KMS-11 (cell line): Measurements from ENCODE around the gene FN3K.
A peak's percentile ranks its signal among the peaks of the same experiment; 100 is the strongest.

Source experiments
- H2AFZ ChIP-seq: fragments of 200-600 bp; sonication (generic); 2 replicates; pipeline ENCODE4 v1.6.1; 2016; ENCODE audit warnings: antibody characterized with exemption, mixed run types, low read depth
- H3K27ac ChIP-seq: fragments of 200-600 bp; sonication (generic); 2 replicates; pipeline ENCODE4 v1.6.1; 2016; ENCODE audit warnings: mild to moderate bottlenecking, mixed run types
- H3K27me3 ChIP-seq: fragments of 200-600 bp; sonication (generic); 2 replicates; pipeline ENCODE4 v1.6.1; 2017; ENCODE audit warnings: mild to moderate bottlenecking, low read depth, mixed run types, moderate library complexity; ENCODE audit not compliant: insufficient read depth
- H3K36me3 ChIP-seq: fragments of 200-600 bp; sonication (generic); 2 replicates; pipeline ENCODE4 v1.6.1; 2017; ENCODE audit warnings: mild to moderate bottlenecking, mixed run types; ENCODE audit not compliant: insufficient read depth
- H3K4me1 ChIP-seq: fragments of 200-600 bp; sonication (generic); 2 replicates; pipeline ENCODE4 v1.6.1; 2016; ENCODE audit warnings: mild to moderate bottlenecking, low read depth, mixed run types; ENCODE audit not compliant: poor library complexity, severe bottlenecking
- H3K4me2 ChIP-seq: fragments of 200-600 bp; sonication (generic); 2 replicates; pipeline ENCODE4 v1.7.0; 2016; ENCODE audit warnings: mild to moderate bottlenecking, mixed run types
- H3K4me3 ChIP-seq: fragments of 200-600 bp; sonication (generic); IDR thresholded peaks from 2 replicates; pipeline ENCODE4 v1.6.1; 2017; ENCODE audit warnings: low read depth, low read length, mixed read lengths; ENCODE audit not compliant: insufficient read depth
- H3K79me2 ChIP-seq: fragments of 200-600 bp; sonication (generic); 2 replicates; pipeline ENCODE4 v1.6.1; 2016; ENCODE audit warnings: low read depth, mixed run types; ENCODE audit not compliant: insufficient read depth
- H3K9ac ChIP-seq: fragments of 200-600 bp; sonication (generic); 2 replicates; pipeline ENCODE4 v1.6.1; 2016; ENCODE audit warnings: mild to moderate bottlenecking, mixed run types
- H4K20me1 ChIP-seq: fragments of 200-600 bp; sonication (generic); 2 replicates; pipeline ENCODE4 v1.6.1; 2016; ENCODE audit warnings: mild to moderate bottlenecking, mixed run types; ENCODE audit not compliant: insufficient read depth
- TF ChIP-seq, protein P1 (sequence below): fragments of 200-600 bp; sonication (generic); conservative IDR thresholded peaks from 2 replicates; pipeline ENCODE4 v1.6.1; 2017; ENCODE audit warnings: low read depth, mild to moderate bottlenecking, antibody characterized with exemption, low read length, moderate library complexity, mixed read lengths

Gene FN3K

DNA sequence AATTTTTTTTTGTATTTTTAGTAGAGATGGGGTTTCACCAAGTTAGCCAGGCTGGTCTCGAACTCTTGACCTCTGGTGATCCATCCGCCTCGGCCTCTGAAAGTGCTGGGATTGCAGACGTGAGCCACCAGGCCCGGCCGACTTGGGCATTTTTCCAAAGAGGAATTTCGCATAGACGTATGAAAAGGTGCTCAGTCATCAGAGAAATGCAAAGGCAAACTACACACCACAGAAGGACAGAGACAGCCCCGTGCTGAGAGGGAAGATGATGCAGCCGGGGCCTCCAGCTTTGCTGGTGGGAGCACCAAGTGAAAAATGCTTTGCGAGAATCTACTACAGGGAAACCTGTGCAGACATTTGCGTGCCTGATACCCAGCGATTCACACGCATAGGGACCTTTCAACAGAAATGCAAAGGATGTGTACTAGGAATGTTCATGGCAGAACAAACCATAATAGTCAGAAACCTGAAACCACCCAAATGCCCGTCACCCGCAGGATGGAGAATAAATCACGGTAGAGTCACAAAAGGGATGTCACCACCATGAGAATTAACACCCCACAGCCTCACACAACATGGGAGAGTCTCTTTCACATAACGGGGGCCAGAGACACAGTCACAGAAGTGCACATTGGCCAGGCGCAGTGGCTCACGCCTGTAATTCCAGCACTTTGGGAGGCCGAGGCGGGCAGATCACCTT is 42.1 kb upstream of the FN3K start:
- Histone ChIP-seq H3K79me2 (no peaks in the 10 kb centered on the region), H3K27ac (no peak overlapping the region), H2AFZ (no peak overlapping the region), H3K4me1 (no peaks in the 10 kb centered on the region), H3K36me3 (no peaks in the 10 kb centered on the region), H3K27me3 (no peaks in the 10 kb centered on the region), H3K9ac (no peak overlapping the region), H3K4me2 (no peak overlapping the region), H4K20me1 (no peaks in the 10 kb centered on the region), H3K4me3 (no peak overlapping the region)
- TF ChIP-seq, protein P1, sequence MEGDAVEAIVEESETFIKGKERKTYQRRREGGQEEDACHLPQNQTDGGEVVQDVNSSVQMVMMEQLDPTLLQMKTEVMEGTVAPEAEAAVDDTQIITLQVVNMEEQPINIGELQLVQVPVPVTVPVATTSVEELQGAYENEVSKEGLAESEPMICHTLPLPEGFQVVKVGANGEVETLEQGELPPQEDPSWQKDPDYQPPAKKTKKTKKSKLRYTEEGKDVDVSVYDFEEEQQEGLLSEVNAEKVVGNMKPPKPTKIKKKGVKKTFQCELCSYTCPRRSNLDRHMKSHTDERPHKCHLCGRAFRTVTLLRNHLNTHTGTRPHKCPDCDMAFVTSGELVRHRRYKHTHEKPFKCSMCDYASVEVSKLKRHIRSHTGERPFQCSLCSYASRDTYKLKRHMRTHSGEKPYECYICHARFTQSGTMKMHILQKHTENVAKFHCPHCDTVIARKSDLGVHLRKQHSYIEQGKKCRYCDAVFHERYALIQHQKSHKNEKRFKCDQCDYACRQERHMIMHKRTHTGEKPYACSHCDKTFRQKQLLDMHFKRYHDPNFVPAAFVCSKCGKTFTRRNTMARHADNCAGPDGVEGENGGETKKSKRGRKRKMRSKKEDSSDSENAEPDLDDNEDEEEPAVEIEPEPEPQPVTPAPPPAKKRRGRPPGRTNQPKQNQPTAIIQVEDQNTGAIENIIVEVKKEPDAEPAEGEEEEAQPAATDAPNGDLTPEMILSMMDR: no peak

GRCh38 chr17:82694647-82695046 is 40.8 kb upstream of the FN3K start:
- TF ChIP-seq, protein P1: no peak
- H3K4me3 ChIP-seq: no peak overlapping the region
- no peak overlapping the region for H2AFZ ChIP-seq

GRCh38 chr17:82696259-82696658 is 39.2 kb upstream of the FN3K start:
- H3K4me1 ChIP-seq: no peaks in the 10 kb centered on the region
- H3K27ac ChIP-seq: no peak overlapping the region
- no peak overlapping the region for H2AFZ ChIP-seq
- H3K4me3 ChIP-seq: no peak overlapping the region
- no peak overlapping the region for H3K9ac ChIP-seq
- TF ChIP-seq, protein P1: no peak
- no peaks in the 10 kb centered on the region for H3K27me3 ChIP-seq
- no peaks in the 10 kb centered on the region for H4K20me1 ChIP-seq
- H3K4me2 ChIP-seq: no peak overlapping the region
- no peaks in the 10 kb centered on the region for H3K36me3 ChIP-seq
- no peaks in the 10 kb centered on the region for H3K79me2 ChIP-seq

More at GRCh38 chr17:82694647-82695046, 40.8 kb upstream of the FN3K start:
- no peak overlapping the region for H3K9ac ChIP-seq
- no peaks in the 10 kb centered on the region for H3K27me3 ChIP-seq
- no peak overlapping the region for H3K27ac ChIP-seq
- H3K4me2 ChIP-seq: no peak overlapping the region
- no peaks in the 10 kb centered on the region for H4K20me1 ChIP-seq
- H3K4me1 ChIP-seq: no peaks in the 10 kb centered on the region
- no peaks in the 10 kb centered on the region for H3K36me3 ChIP-seq
- H3K79me2 ChIP-seq: no peaks in the 10 kb centered on the region

- no peak overlapping the region for H3K4me3 ChIP-seq
- peak overlapping the region; percentile 54; the same call in 1 of the 2 replicates for H3K4me2 ChIP-seq
- no peaks in the 10 kb centered on the region for H3K36me3 ChIP-seq
- H2AFZ ChIP-seq: no peak overlapping the region
- no peak overlapping the region for H3K9ac ChIP-seq
- H3K79me2 ChIP-seq: no peaks in the 10 kb centered on the region
- no peaks in the 10 kb centered on the region for H3K27me3 ChIP-seq
- TF ChIP-seq, protein P1: no peak
- H3K4me1 ChIP-seq: no peaks in the 10 kb centered on the region
- no peaks in the 10 kb centered on the region for H4K20me1 ChIP-seq
- no peak overlapping the region for H3K27ac ChIP-seq
Observed at GRCh38 chr17:82696916-82697807, 38.3 kb upstream of the FN3K start.
